ENCODE results near the gene NRIP3.
A peak's percentile ranks its signal among the peaks of the same experiment; 100 is the strongest.
"Not testable (repeated sequence)": the region's sequence is repeated elsewhere in the genome, so short reads cannot be mapped to it uniquely, and the experiment has no call there.

The NRIP3 gene

DNA sequence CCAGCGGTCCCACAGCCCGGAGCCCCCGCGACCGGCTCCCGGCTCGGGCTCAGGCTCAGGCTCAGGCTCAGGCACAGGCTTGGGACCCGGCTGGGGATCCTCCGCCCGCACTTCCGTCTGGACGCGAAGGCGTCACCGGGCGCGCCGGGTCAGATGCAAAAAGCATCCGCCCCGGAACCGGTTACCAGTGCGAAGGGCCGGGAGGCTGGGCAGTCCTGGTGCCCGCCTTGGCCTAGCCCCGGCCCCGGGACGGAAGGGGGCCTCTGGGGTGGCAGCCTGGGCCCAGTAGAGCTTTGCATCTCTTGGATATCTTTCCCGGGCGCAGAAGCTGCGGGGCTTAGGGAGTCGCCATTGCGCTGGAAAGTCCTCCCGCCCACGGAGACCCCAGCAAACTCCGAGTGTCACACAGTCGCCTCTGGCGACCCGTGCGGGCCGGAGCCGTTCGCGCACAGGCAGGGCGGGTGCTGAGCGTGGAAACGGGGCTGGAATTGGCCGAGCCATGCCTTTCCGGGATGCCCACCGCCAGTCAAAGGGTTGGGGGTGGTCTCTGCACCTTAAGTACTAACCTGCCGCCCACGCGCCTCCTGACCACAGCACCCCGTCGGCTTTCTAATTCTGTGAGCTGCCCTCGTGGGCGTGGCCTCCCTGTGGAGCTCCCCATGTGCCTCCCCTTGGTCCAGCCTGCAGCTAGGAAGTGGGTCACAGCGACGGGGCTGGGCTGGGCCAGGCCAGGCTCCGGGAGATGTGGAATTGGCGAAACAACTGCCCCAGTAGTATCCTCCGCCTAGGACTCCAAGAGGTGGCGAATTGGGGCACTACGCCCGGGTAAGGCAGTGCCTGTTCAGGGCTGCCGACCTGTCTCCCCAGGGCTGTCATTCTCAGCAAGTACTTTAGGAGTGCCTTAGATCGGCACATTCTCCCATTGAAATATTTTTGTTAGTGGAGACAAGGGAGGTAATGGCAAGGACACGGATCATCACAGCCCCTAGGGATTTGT is 39.2 kb downstream of the NRIP3 start, which contains the start of gene TMEM9B:
Gene TMEM9B, minus strand, starts transcription at position 119 of the 997 bp plus-strand sequence. CDS start 129 bp downstream, outside the sequence.
- peak; percentile 83 for DNase-seq

DNA sequence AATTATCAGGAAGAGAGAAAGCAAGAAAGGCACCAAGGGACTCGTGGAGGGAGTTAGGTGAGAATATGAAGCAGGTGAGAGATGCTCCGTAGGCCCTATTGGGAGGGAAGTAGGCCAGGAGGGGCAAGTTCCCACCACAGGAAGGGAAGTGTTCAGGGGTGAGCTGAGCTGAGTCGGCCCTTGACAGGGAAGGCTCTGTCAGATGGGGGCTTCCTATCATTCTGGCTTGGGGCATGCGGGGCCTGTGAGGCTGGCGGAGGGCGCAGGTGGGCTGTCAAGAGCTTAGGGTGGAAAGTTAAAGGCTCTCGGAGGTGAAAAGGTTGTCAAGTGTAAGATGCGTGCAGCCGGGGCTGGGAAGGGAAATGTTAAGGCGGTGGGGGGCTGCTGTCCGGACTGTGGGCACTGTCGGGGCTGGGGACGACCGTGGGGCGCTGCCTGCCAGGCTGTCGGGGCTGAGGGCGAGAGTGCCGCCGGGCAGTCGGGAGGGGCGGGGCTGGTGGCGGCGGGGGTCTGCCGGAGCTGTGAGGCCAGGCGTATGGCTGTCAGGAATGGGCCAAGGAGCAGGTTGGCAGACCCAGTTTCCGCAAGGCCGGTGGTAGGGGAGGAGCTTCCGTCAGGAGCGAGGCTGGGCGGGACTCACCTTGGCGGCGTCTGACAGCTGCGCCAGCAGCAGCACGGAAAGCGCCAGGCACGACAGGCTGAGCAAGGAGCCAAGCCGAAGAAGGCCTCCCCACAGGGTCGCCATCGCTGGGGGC is 40.1 kb downstream of the NRIP3 start:
- DNase-seq: peak; percentile 81

DNA sequence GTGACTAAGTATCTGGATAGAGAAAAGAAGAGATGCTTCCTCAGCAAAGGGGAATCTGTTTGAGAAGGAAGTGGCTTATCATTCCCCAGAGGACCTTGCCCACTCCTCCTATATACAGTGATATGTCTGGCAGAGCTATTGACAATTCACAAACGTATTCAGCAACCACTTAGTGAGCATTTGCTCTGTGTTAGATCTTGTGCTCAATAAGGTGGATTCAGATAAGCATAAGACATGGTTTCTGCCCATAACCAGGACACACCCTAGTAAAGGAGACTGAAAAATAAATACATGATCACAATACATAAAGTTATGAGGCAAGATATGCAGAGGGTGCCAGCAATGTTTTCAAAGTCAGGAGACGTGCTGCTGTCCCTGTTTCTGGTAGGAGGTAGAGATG is 41.0 kb downstream of the NRIP3 start:
- no peak for DNase-seq

DNA sequence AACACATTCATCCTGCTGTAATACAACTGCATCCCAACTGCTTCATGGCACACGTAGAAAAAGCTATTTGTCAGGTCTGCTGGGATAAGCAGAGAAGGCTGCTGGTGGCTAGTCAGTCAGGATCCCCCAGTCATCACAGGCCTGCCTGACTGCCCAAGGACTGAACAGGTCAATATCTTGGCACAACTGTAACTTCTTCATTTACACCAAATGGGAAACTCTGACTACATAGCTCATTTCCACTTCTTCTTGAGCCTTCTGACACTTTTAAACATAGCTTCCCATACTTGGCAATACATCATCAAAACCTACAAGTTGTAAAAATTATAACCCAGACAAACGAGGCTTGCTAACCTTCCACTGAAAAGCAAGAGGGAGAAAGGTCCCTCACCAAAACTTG is 42.4 kb downstream of the NRIP3 start:
- no peak for DNase-seq

DNA sequence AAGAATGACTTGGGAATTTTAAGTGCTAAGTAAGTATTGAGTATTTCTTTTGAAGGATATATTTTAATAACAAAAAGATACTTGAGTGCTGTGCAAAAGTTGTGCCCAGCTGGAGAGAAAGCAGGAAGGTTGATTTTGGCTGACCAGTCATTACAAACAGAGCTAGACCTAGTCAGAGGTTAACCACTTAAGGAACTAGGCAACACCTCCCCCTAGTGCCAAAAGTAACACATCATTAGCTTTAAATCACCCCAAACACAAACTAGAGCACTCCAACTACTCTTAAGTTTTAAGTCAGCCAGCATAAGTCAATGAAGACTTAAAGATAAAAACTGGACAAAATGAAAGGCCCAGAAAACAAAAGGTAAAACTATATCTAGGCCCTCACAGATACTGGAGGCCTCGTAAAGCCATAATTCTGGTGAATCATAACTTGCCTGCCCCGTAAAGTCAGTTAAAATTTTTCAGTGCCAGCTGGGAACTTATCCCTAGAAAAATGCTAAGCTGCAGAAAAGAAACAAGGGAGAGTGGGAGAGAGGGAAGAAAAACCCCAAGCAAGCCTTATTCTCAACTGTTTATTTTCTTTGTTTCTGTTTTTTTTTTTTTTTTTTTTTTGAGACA is 44.1 kb downstream of the NRIP3 start:
- DNase-seq: peak; percentile 2

DNA sequence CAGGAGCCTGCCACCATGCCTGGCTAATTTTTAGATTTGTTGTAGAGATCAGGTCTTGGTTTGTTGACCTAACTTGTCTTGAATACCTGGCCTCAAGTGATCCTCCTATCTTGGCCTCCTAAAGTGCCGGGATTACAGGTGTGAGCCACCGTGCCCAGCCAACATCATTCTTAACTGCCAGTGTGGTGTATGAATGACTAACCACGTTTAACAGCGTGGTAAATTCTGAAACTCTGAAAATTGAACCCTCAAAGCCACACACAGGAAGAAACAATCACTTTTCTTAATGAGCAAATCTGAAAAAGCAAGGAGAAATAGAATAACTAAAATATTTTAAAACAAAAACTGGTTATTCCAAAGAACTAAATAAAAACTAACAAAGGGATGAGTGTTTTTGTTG is 46.9 kb downstream of the NRIP3 start:
- DNase-seq: no peak

DNA sequence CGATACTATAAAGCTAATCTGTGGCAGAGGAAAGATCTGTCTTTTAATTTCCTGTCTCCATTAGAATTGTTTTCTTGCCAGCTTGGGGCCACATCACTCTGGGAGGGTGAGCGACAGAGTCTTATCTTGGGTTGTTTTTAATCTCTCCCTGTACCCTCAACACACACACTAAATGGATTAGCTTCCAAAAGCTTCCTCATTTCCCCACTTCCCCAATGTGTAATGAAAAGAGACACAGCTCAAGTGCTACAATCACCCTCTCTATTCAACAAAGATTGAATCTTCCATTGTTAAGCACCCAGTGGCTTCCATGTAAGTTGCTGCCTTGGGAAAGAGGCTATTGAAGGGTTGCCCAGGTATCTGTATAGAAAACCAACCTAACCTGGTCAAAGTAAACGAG is 54.9 kb downstream of the NRIP3 start:
- no peak for DNase-seq

DNA sequence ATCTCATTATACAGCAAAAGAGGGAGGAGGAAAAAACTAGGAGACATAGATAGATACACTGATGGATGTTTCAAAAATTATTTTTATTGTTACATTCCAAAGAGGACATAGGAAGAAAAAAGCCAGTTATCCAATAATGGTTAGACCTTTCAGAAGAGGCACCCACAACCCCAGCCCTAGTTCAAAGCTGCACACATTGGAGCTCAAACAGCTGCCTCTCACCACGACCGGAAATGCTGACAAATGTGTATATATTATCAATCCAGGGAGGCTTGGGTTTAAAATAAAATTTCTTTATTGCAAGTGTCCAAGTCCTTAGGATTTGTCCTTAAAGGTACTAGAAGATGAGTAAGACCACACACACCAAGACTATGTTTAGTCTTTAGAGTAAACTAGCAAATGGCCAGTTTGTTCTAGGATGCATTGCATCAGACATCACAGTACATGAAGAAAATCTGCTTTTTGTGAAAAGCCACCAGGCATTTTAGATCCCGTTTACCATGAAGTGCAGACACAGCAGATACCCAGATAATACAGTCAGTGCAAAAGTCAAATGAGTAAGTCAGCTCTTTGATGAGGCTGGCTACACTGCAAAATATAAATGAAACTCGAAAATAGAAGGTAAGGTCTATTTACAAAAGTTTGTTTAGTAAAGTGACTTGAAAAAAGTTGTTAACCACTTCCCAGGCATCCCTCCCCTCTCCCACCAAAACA is 56.4 kb downstream of the NRIP3 start:
- DNase-seq: no peak

DNA sequence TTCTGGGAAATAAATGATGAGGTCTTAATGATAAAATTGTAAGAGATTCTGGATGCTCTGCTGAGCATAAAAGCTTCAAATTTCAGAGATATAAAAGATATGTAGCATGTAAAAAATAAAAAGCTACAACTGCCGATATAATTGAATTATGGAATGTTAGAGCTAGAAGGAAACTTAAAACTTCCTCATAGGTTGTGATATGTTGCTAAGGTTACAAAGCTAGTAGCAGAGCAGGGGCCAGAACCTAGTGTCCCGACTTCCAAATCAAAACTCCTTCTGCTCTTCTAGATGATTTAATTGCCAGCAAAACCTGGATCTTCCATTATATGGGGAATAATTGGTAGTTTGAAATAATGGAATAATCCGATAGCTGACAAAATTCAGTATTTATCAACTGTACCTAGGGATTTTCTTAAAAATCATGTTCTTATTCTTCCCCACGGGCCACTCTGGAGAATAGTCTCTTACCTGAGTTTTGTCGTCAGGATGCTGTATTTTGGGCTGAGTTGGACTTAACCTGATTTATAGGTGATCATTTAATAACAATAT is 61.2 kb downstream of the NRIP3 start, which contains the start of gene ASCL3:
Gene ASCL3, minus strand, starts transcription at position 499 of the 549 bp plus-strand sequence. CDS start 4,855 bp downstream, outside the sequence.
- no peak for DNase-seq

DNA sequence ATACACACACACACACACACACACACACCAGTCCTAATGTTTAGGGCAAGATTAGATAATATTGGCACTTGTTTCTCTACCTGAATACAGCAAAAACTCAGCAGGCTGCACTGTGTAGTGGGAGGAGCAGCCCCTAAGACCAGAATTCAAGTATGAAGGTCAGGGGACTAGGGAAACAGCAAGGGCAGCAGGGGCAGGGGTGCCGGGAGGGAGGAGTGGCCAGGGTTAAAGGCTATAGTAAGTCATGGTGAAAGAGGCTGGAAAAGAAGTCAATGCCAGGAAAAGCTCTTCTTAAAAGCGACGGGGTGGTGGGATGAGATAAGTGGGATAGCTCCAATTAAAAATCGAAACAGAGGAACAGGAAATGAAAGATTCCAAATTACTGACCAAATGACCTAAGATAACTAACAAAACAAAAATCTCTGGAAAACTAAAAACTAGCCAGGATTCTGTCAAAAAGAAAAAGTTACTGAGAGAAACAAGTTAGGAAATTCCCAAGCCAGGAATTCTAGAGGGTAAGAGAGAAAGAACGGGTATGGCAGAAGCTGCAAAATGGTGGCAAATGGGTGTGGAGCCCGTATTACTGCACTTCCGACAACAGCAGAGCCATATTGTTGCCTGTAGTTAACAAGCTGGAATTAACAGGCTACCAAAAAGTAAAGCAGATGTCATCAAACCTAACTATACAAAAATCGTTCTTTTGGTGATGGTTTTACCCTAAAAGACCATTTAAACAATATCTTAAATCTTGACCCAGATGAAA is 62.3 kb downstream of the NRIP3 start:
- no peak for DNase-seq

DNA sequence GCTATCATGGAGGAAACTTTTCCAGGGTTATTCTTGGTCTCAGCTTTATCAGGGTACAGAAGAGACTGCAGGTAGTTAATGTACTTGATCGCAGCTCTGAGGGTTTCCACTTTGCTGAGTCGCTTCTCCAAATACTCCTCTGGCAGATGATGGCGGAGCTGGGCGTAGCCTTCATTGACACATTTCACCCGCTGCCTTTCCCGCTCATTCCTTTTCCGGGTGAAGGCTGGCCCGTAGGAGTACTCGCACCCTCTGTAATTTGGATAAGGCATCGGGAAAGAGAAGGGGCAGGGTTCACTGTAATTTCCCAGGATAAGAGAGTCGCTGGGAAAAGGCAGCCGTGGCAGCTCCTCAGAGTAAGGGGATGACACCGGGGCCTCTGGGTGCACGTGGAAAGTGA is 66.1 kb downstream of the NRIP3 start:
- no peak for DNase-seq

DNA sequence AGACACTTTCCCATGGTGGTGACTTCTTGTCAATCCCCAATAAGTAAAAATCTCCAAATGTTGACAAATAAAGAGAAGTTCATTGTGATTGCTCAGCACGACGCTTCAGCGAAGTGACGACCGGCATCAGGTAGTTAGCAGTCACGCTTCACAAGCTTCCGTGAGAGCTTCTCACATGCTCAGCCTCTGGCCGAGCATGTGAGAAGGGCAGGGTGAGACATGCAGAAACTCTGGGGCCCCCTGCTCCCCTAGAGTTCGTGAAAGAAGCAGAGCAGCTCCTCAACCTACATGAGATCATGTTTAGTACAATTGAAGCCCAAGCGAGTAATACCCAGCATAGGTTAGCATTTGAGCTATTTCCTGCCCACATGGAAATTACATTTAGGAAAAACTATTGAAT is 66.6 kb downstream of the NRIP3 start:
- DNase-seq: no peak

DNA sequence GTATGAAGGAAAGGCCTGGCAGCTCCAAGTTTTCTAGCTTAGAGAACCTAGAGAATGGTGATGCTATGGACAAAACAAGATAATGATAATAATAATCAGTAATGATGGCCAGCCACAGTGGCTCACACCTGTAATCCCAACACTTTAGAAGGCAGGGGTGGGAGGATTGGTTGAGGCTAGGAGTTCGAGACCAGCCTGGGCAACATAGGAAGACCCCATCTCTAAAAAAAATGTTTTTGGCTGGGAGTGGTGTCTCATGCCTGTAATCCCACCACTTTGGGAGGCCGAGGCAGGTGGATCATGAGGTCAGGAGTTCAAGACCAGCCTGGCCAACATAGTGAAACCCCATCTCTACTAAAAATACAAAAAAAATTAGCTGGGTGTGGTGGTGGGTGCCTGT is 68.0 kb downstream of the NRIP3 start:
- not testable (repeated sequence) for DNase-seq

DNA sequence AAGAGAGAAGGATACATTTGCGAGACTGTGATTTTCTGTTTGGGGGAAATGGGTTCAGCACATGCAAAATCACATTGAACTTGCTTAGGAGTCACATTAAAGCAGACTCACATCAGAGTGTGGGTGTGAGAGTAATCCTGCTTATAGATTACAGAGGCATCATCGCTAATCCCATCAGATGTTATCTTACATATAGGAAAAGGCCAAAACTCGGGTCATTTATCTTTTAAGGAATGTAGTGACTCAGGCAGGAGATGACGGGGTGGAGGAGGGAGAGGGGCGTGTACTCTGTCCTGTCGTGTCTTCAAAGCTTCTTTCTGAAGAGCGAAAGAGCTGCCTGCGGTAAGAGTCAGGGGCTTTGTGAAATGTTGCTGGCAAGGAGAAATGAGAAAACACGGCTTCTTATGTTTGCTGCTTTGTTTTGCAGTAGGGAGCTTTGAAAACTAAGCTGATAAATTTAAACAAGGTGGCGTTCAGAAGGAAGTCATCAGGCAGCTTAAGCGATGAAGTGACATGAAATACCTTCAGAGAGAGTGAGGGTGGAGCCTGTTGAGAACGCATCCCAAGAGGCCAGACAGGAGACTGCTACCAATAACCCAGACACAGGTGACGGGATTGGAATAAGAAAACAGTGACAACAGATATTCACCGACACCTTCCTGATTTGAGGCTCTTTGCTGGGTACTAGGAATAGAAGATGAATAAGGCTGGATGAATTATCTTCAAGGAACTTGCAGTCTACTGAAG is 68.9 kb downstream of the NRIP3 start:
- no peak for DNase-seq

DNA sequence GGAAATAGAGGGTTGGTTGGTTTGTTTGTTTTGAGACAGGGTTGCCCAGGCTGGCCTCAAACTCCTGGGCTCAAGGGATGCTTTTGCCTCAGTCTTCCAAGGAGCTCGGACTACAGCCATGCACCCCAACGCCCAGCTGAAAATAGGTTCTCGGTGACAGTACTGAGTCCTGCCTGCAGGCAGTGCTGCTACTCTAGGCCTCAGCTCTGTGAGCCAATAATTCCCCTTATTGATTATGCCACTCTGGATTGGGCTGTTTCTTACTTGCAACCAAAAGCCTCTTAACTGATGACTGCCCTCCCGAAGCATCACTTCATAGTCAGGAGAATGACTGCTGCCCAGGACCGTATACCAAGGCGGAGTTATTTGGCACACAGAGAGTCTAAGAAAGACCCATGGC is 69.9 kb downstream of the NRIP3 start:
- DNase-seq: no peak

DNA sequence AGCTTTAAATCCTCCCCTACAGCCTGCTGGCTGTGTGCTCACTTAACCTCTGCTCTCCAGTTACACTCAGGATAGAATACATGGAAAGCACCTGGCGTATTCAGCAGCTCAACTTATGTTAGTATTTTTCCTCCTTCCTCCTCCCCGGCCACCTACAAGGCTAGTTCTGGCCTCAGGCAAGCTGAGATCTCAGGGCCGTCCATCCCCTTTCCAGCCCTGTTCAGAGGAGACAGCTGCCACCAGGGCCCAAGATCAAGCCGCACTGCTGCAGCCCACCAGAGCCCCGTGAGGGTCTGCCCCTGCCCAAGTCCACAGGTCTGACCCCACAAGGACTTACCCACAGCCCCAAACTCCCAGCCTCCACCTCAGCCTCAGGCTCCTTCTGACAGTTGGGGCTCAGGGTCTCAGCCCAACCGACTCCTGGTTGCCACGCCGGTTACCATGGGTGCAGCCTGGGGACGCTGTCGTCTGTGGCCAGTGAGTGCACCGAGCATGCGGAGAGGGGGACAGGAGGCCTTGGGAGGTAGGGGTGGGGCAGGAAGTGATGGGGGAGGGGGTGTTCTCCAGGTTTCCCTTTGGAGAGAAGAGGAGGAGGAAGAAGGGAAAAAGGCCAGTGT is 71.1 kb downstream of the NRIP3 start, which contains the start of gene C11orf16:
Gene C11orf16, minus strand, starts transcription at position 384 of the 617 bp plus-strand sequence. CDS start 639 bp downstream, outside the sequence.
- DNase-seq: no peak
